HS-27A (cell line): ENCODE data around the gene ACOX3.

Experiments
- DNase-seq: peaks from one replicate; pipeline ENCODE4 v3.0.0-alpha.2; 2012; ENCODE audit warnings: low read depth, missing footprints

The ACOX3 gene

GRCh38 chr4:8404791-8405515 lies 35.6 kb downstream of the ACOX3 start:
- no peak for DNase-seq

GRCh38 chr4:8403976-8404375 lies 36.5 kb downstream of the ACOX3 start:
- no peak for DNase-seq

- no peak for DNase-seq
These were observed 37.3 kb downstream of the ACOX3 start for GRCh38 chr4:8403173-8403753.

DNA sequence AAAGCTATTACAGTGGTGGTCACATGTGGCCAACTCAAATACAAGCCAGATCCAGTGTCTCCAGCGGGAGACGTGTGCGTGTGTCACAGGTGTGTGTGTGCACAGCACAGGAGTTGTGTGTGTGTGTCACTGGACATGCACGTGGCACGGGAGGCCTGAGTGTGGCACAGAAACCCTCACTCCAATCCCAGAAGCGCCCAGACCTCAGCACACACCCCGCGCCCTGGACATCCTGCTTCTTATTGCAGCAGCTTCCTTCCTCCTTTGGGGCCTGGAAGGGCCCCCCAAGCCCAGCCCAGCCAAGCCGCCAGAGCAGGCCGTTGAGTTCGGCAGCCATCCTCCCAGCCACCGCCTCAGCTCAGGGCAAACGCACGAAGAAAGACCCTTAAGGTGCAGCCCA lies 37.9 kb downstream of the ACOX3 start:
- no peak for DNase-seq

- no peak for DNase-seq
These were observed 38.3 kb downstream of the ACOX3 start for GRCh38 chr4:8402181-8402597.

GRCh38 chr4:8401665-8402064 lies 38.9 kb downstream of the ACOX3 start:
- DNase-seq, result no peak

DNA sequence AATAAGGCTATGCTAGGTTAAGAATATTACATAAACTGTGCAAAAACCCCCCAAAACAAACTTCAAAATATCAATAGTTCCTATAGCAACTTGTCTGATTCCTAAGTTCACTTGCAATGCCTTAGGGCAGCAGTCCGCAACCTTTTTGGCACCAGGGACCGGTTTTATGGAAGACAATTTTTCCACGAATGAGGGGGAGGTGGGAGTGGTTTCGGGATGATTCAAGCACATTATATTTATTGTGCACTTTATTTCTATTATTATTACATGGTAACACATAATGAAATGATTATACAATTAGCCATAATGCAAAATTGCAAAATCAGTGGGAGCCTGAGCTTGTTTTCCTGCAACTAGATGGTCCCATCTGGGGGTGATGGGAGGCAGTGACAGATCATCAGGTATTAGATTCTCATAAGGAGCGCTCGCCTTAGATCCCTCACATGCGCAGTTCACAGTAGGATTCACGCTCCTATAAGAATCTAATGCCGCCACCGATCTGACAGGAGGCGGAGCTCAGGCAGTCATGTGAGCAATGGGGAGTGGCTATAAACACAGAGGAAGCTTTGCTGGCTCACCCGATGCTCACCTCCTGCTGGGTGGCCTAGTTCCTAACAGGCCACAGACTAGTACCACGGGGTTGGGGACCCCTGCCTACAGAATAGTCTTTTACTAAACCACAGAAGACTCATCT lies 39.7 kb downstream of the ACOX3 start:
- DNase-seq, result no peak

DNA sequence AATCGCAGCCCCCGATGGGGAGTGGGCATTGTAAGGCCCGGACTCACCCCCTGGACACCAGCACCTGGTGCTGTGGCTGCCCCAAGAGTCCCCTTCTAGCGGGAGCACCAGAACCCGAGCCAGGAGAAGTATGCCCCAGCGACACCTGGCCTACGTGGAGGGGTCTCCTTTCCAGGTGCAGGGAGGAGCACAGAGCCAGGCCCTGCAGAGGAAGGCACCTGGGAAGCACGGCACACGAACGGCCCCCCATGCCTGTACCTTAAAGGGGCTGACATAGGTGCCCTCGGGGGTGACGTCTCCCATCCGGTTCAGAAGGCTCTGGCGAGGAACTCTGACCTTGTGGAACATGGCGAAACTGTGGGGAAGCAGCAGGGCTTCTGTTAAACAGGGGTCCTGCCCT lies 41.2 kb downstream of the ACOX3 start:
- no peak for DNase-seq

GRCh38 chr4:8398347-8398746 lies 42.2 kb downstream of the ACOX3 start:
- DNase-seq, result no peak

DNA sequence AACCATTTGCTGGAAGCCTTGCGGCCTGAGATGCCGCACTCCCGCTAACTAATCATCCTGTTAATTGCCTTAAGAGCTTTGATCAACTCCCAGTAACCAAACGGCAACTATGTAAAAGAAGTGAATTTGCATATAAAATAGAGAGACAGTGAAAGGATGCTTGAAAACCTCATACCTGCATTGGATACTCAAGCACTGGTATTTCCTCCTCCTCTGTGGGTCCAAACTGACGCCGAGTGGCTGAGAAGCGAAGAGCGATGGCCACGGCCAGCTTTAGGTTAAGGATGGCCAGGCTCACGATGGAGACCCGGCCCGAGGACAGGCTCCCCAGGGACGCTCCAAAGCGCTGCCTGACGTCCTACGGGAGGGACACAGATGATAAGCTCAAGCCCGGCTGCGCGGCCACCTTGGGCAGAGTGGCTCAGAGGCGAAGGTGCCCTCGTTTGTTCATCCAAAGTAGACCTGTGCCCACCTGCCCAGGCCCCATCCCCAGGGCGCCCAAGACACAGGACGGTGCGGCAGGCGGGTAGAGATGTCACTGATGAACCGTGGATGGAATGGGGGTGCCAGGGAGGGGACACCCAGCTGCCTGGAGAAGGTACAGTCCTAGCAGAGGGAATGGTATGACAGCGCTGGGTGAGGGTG lies 43.6 kb downstream of the ACOX3 start:
- DNase-seq, result no peak

- DNase-seq, result no peak
These were observed 44.8 kb downstream of the ACOX3 start for GRCh38 chr4:8395504-8396296.

DNA sequence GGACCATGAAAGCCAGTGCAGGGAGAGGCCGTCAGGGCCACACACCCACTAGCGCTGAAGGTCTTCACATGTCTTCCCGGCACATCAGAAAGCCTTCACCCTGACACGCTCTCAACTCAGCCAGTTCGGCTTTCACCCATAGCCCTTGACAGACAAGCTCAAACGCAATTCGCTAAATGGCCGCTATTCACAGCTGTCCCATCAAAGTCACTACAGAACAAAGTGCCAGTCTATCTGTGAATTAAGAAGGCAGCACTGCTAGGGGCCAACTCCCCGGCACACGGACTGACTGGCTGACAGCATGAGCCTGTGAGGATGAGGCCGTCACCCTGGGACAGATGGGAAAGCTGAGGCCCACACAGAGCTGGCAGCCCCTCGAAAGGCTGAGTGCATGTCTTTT lies 45.7 kb downstream of the ACOX3 start:
- DNase-seq, result no peak

GRCh38 chr4:8394061-8394519 lies 46.4 kb downstream of the ACOX3 start:
- DNase-seq, result no peak

- DNase-seq, result peak; percentile 68
These were observed 46.9 kb downstream of the ACOX3 start for GRCh38 chr4:8393593-8394038.

DNA sequence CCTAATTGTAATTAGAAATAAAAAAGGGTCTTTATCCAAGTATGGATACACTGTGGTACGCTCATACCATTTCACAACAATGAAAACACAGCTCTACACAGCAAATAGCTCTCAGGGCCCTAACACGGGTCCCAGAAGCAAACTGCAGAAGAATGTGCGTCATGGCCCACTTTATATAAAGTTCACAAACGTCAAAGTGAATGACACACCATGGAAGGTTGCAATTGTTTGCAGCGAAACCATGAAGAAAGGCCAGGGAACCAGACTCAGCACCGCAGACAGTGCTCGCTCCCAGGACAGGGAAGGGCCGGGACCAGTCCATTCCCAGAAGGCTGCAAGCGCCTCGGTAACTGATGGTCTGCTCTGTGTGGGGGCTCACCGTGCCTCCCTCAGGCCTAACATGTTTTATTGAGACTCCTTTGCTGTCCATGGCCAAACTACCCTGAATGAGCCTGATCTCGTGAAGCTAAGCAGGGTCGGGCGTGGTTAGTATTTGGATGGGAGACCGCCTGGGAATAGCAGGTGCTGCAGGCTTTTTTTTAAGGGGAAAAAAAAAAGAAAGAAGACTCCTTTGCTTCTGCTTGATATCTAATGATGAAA lies 47.8 kb downstream of the ACOX3 start:
- no peak for DNase-seq

DNA sequence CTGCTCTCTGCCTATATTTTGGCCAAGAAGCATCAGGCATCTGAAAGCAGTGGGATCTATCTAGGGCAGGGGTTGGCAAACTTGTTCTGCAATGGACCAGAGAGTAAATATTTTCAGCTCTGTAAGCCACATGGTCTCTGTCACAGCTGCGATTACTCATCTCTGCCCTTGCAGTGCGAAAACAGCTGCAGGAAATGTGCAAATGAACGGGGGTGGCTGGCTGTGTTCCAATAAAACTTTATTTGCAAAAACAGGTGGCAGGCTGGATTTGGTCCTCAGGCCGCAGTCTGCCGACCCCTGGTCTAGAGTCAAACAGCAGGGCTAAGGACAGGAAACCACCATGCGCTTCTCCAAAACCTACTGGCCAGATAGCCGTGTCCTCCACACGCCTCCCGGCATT lies 48.6 kb downstream of the ACOX3 start:
- DNase-seq, result no peak

- DNase-seq, result no peak
These were observed 49.5 kb downstream of the ACOX3 start for GRCh38 chr4:8391071-8391470.

DNA sequence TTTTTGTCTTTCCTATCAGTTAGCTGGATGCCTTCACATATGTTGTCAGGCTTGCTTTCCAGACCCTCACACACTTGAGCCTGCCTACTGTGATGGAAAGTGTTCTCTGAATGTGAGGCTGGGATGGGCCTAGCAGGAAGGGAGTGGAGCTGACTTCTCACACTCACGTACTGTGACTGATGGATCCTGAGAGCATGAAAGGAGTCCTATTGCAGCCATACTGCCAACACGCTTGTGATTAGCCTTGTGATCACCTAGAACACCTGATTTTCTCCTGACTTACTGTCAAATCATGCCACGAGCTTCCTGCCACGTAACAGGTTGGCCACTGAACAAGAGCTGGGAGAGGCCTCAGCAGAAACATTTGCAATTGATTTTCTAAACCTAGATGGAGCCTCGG lies 49.9 kb downstream of the ACOX3 start:
- DNase-seq, result no peak

- DNase-seq, result no peak
These were observed 52.0 kb downstream of the ACOX3 start for GRCh38 chr4:8388528-8388870.

- no peak for DNase-seq
These were observed 52.7 kb downstream of the ACOX3 start for GRCh38 chr4:8387615-8388527.

DNA sequence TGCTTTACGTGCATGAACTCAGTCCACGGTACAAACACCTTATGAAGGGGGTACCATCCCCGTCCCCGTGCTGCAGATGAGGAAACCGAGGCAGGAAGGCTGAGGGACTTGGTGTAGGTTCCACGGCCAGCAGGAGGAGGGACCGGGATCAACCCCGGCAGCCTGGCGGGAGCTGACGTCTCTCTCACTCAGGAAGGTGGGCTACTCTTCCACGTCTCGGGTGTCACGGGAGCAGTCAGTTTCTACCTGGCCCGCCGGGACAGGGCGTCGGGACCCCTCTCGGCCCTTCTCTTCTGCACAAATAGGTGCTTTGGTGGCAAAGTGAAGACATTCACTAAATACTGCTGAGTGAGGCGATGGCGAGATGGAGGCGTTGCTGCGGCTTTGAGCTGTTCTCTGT lies 53.3 kb downstream of the ACOX3 start:
- DNase-seq, result no peak
